HG02870 (cell line): Measurements from ENCODE around the gene FERMT1.

Experiments
- ATAC-seq: cut with Tn5 transposase; IDR thresholded peaks from one replicate; pipeline ENCODE4 v1.9.1; 2021; ENCODE audit warnings: mild to moderate bottlenecking, moderate library complexity; ENCODE audit not compliant: unreplicated experiment

The FERMT1 gene, protein sequence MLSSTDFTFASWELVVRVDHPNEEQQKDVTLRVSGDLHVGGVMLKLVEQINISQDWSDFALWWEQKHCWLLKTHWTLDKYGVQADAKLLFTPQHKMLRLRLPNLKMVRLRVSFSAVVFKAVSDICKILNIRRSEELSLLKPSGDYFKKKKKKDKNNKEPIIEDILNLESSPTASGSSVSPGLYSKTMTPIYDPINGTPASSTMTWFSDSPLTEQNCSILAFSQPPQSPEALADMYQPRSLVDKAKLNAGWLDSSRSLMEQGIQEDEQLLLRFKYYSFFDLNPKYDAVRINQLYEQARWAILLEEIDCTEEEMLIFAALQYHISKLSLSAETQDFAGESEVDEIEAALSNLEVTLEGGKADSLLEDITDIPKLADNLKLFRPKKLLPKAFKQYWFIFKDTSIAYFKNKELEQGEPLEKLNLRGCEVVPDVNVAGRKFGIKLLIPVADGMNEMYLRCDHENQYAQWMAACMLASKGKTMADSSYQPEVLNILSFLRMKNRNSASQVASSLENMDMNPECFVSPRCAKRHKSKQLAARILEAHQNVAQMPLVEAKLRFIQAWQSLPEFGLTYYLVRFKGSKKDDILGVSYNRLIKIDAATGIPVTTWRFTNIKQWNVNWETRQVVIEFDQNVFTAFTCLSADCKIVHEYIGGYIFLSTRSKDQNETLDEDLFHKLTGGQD

DNA sequence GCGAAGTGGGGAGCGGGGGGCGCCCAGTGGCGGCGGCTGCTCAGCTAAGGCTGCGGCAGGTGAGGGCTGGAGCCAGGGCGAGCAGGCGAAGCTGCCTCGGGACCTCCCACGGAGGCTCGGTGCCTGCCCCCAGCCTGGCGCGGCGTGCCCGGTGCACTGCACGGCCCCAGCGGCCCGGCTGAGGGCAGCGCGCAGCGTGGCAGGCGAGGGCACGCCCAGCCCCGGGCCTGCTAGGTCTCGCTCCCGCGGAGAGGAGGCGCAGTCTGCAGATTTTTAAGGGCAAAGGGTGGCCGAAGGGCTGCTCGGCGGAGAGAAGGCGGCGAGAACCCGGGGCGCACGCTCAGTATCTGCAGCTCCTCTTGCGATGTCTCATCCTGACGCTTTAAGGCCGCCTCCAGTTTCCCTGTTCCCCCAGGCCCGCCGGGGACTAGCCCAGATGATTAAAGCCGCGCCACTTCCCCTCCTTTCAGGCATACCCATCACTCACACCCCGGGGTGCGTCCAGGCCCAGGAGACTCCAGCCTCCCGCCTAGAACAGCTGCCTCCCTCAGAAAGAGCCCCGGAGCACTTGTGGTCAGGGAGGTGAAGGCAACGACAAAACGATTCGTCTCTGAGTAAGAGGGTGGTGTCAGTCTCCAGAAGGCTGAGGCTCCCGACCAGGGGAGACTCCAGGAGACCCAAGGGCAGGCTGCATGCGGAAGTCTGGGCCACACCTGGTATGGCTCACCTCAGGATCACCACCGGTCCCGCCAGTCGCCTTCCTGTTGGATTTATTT is at the start of gene FERMT1:
Gene FERMT1 (minus strand): TSS at position 158 of the 776 bp plus-strand sequence. CDS start 3,476 bp downstream, outside the sequence.
- peak; percentile 59 for ATAC-seq

DNA sequence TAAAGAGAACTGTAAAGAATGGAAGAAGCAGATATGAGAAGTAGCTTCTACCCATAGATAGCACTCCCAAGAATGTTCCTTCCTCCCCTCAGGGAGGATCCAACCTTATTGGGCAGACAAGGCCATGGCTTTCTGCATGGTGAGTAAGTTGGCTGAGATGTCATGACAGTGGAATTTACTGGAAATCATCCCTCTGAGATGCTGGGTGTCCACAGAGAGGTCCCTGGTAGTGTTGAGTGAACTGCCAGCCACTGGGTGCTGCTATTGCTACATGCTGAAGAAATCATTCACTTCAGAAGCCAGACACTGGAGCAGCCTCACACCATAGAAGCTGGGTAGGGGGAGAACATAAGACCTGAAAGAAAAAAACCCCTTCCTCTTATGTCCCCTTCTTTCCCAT is 46.4 kb upstream of the FERMT1 start:
- ATAC-seq, result no peak

- no peak for ATAC-seq
Measured at GRCh38 chr20:6168204-6168603, 45.4 kb upstream of the FERMT1 start.

- ATAC-seq, result no peak
Measured at GRCh38 chr20:6165346-6165745, 42.5 kb upstream of the FERMT1 start.

DNA sequence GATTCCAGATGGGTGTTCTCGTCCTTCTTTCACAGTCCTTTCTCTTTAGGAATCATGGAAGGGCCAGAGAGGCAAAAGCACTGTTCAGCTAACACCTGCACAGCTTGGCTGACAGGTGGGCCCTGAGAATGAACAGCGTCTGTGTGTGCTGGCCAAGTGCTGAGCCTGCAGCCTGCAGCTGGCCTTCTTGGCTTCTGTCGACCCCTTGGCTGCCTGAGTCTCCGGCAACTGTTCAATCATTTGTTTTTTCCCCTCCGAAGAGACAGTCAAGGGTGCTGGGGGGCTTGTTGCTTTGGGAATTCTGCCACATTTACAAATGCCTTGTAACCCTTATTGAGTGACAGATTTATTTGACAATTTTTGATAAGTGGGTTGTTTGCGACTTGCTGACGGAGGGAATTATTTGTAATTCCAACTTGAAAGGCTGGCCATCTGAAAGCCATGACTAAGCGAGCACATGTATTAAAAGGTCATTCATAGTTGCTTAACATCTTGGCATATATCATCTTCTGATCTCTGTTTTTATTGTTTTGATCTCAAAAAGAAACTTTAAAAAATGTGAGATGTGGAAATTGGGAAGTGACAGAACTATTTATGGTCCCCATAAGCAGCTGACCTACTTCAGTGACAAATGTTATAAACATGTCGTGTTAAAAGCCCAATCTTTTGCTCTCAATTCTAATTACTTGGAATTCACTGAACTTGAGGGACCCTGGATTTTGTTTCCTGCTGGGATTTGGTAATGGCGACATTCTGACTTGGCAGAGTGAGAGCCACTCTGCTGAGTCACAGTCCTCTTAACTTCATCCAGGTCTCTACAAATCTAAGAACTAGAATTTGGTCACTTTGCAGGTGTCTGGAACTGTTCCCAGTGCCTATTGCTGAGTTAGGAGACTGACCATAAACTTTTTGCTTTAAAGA is 41.9 kb upstream of the FERMT1 start:
- ATAC-seq, result no peak

GRCh38 chr20:6160736-6161135 is 37.9 kb upstream of the FERMT1 start:
- no peak for ATAC-seq

GRCh38 chr20:6157345-6157744 is 34.5 kb upstream of the FERMT1 start:
- no peak for ATAC-seq

DNA sequence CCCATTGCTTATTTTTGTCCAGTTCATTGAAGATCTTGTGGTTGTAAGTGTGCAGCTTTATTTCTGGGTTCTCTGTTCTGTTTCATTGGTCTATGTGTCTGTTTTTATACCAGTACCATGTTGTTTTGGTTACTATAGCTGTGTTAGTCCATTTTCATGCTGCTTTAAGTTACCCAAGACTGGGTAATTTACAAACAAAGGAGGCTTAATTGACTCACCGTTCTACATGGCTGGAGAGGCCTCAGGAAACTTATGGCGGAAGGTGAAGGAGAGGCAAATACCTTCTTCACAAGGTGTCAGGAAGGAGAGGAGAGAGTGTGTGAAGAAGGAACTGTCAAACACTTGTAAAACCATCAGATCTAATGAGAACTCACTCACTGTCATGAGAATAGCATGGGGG is 29.9 kb upstream of the FERMT1 start:
- no peak for ATAC-seq

DNA sequence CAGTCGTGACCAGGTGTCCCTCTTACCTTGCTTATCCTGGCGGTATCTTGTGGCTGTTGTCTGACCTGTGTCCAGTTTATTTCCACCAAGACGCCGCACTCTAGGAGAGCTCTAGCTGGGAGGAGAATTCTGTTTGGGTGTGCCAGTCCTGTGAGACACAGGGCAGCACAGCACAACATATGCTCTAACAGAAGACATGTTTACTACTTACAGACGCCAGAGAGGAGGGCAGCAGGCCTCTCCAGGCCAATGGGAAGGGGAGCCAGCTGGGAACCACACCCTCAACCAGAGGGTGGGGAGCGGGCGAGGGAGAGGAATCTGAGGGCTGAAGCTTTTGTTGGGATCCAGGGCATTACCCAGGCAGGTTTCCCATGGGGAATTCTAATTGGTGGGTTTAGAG is 25.2 kb upstream of the FERMT1 start:
- no peak for ATAC-seq

GRCh38 chr20:6142348-6142993 is 19.6 kb upstream of the FERMT1 start:
- peak; percentile 75 for ATAC-seq

DNA sequence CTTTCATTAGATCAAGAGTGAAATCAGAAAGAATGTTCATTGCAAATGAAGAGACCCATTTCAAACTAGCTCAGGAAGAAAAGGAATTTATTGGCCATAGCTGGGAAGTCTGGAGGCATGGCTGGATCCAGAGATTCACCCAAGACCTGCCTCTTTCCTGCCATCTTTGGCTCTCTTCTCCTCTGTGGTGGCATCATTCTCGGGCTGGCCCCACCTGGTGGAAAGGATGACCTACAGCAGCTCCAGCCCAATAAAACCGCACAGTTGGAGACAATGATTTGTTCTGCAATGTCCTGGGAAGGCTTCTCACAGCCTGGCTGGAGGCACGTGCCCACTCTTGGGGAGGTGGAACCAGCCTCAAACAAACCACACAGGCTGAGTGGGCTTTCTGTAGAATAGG is 18.1 kb upstream of the FERMT1 start:
- no peak for ATAC-seq

- ATAC-seq, result no peak
Measured at GRCh38 chr20:6135347-6135746, 12.5 kb upstream of the FERMT1 start.

DNA sequence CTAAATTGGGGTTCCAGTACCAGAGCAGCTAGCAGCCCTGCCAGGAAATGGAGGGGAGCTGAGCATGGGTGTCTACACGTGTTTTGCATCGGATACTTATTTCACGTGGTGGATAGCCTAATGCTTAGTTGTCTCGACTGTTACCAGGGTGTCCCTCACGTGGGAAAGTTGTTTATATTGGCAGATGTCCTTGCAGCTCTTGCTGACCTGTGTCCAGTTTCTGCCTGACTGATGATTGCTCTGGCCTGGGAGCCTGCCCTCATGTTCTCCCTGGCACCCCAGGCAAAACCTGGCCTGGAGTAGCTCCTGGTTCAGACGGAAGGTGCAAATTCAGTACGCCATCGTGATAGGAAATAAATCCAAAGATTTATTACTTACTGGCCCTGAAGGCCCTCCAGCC is 11.8 kb upstream of the FERMT1 start:
- ATAC-seq, result no peak

DNA sequence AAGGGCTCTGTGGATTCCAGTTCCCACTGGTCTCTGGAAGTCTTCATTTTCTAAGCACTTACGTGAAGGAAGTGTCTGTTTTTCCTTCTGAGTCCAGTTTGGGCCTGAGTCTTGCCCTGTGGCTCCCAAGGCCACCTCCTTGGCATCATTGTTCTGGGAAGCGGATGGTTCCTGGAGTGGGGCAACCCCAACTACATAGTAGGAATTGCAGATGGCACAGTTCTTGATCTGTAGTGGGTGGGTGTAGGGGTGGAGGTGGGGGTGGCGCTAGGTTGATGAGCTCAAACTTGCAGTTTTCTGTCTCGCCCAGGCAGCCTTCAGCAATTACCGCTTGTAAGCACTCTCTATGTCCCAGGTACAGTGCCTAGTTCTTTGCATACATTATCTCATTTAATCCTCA is 7.2 kb upstream of the FERMT1 start:
- ATAC-seq, result no peak

- ATAC-seq, result no peak
Measured at GRCh38 chr20:6127825-6128224, 5.0 kb upstream of the FERMT1 start.

- ATAC-seq, result no peak
Measured at GRCh38 chr20:6126846-6127245, 4.0 kb upstream of the FERMT1 start.

GRCh38 chr20:6123649-6124014 is 802 bp upstream of the FERMT1 start:
- no peak for ATAC-seq

- ATAC-seq, result no peak
Measured at GRCh38 chr20:6122111-6122872, 538 bp downstream of the FERMT1 start.

DNA sequence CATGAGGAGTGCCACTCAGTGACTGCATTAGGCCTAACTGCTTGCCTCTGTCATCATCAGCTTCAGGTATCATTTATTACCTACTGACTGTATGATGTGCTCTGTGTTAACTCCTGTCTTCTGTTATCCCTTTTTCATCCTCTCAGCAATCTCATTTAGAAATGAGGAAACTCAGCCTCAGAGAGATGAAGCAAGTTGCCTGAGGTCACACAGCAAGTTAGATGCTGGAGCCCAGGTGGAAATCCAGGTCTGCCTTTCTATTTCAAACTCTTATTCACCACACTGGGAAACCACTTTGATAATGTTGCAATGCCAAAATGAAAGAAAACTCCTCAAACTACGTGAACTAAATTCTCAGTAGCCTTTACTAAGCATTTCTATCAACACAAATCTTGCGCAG is 1.3 kb downstream of the FERMT1 start:
- ATAC-seq, result no peak
